HEK293T (cell line): ENCODE measurements around the gene PARD6B.

Experiments
- BHLHE40 ChIP-seq: fragments of 450-650 bp; IDR thresholded peaks from 2 replicates; pipeline ENCODE4 v1.6.1; 2016; ENCODE audit warnings: mild to moderate bottlenecking, moderate library complexity, borderline replicate concordance
- ELF4 ChIP-seq: fragments of 450-650 bp; IDR thresholded peaks from 2 replicates; pipeline ENCODE4 v1.6.1; 2017; ENCODE audit warnings: antibody characterized with exemption
- FOXA1 ChIP-seq: fragments of 450-650 bp; IDR thresholded peaks from 2 replicates; pipeline ENCODE4 v1.6.1; 2016; ENCODE audit warnings: mild to moderate bottlenecking
- FOXK2 ChIP-seq: fragments of 450-650 bp; IDR thresholded peaks from 2 replicates; pipeline ENCODE4 v1.6.1; 2016; ENCODE audit warnings: mild to moderate bottlenecking
- FOXM1 ChIP-seq: fragments of 450-650 bp; IDR thresholded peaks from 2 replicates; pipeline ENCODE4 v1.6.1; 2017; ENCODE audit warnings: mild to moderate bottlenecking, borderline replicate concordance
- HDGF ChIP-seq: fragments of 450-650 bp; IDR thresholded peaks from 2 replicates; pipeline ENCODE4 v1.6.1; 2017; ENCODE audit warnings: antibody characterized with exemption, borderline replicate concordance
- LEF1 ChIP-seq: fragments of 450-650 bp; IDR thresholded peaks from 2 replicates; pipeline ENCODE4 v1.6.1; 2017; ENCODE audit warnings: mild to moderate bottlenecking, borderline replicate concordance
- PKNOX1 ChIP-seq: fragments of 450-650 bp; IDR thresholded peaks from 2 replicates; pipeline ENCODE4 v1.6.1; 2016
- SP1 ChIP-seq: fragments of 450-650 bp; IDR thresholded peaks from 2 replicates; pipeline ENCODE4 v1.6.1; 2017
- SUZ12 ChIP-seq: fragments of 450-650 bp; IDR thresholded peaks from 2 replicates; pipeline ENCODE4 v1.6.1; 2016; ENCODE audit warnings: mild to moderate bottlenecking
- TARDBP ChIP-seq: fragments of 450-650 bp; IDR thresholded peaks from 2 replicates; pipeline ENCODE4 v1.6.1; 2016
- ZNF384 ChIP-seq: fragments of 450-650 bp; IDR thresholded peaks from 2 replicates; pipeline ENCODE4 v1.6.1; 2016

DNA sequence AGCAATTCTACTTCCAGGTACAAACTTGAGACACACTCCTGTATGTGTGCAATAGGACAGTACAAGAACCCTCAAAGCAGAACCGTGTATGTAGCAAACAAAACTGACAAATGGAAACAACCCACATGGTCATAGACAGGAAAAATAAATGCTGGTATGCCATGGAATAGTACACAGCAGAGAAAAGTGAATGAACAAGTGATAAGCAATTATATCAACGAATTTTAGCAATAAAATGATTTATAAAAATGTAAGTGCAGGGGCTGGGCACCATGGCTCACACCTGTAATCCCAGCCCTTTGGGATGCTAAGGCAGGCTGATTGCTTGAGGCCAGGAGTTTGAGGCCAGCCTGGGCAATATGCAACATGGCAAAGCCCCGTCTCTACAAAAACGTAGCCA lies 49.3 kb upstream of the PARD6B start:
- no peak for TF ChIP-seq FOXM1
- TF ChIP-seq SP1, result no peak
- TF ChIP-seq SUZ12, result no peak
- no peak for TF ChIP-seq FOXA1
- no peak for TF ChIP-seq LEF1
- no peak for TF ChIP-seq FOXK2
- TF ChIP-seq TARDBP, result no peak
- no peak for TF ChIP-seq ZNF384
- TF ChIP-seq HDGF, result no peak
- TF ChIP-seq BHLHE40, result no peak
- no peak for TF ChIP-seq PKNOX1
- TF ChIP-seq ELF4, result no peak
